Measurements from ENCODE around the gene CHRND. TPM values are rescaled to one million over a fixed set of nuclear protein-coding genes. Genes with fewer than 3 reads are reported as not detected.

CHRND gene
- polyA plus RNA-seq, 3 donors, result not detected

DNA sequence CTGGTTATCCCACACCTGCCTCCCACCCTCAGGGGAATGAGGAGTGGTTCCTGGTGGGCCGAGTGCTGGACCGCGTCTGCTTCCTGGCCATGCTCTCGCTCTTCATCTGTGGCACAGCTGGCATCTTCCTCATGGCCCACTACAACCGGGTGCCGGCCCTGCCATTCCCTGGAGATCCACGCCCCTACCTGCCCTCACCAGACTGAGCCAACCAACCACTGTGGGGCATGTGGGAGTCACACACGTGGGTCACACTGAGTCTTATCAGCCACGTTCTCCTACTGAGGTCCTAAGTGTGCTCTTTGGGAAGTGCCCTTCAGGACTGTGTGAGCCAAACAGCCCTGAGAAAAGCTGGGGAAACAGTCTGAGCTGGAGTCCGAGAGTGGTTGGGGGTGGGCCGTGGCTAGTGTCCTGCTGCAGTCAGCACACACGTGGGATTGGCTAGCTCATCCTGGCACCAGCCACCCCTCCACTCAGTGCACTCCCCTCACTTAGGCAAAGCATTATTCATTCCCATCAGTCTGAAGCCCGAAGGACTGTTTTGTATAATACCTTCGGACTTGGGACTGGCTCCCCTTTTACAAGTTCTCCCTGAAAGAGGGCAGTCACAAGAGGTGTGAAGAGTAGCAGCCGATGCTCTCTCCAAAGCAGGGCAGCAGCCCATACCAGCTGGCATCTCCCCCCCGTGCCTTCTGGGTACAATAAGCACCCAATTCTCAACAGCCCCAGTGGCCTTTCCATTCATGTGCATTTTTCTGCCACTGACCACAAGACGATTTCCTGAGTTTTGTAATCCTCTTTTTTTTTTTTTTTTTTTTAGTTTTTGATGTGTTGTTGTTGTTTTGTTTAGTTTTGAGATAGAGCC lies 19.8 kb downstream of the CHRND start:
- H4K20me1 ChIP-seq (ENCODE audit: insufficient read depth, low read length), result peaks cover 27% of the 10 kb centered on the region
- no peak overlapping the region for H3K27ac ChIP-seq (ENCODE audit: low read depth in 1 of 2, low read length in 2 of 2)
- Mint-ChIP-seq H3K27me3 (ENCODE audit: low read depth in 3 of 3) (peaks cover 0 to 5% (median 5%) of the 10 kb centered on the region in 3 donors), H3K9me3 (no peaks in the 10 kb centered on the region), H3K4me1 (peaks cover 47% of the 10 kb centered on the region), H3K27ac (no peak overlapping the region), H3K36me3 (peaks cover 11 to 35% of the 10 kb centered on the region in 2 donors), H3K4me3 (peak overlapping the region in 1 of 2 donors; percentile 39)
- H2AFZ ChIP-seq (ENCODE audit: insufficient read depth, low read depth, low read length, poor library complexity, severe bottlenecking), result no peak overlapping the region
- peak overlapping the region in 1 of 3 experiments; percentile 25 for H3K4me3 ChIP-seq (replicated peaks in 1 of 3; ENCODE audit: low read depth in 2 of 3, low read length in 3 of 3)
- peaks cover 42% of the 10 kb centered on the region for H3K79me2 ChIP-seq (ENCODE audit: insufficient read depth, low read length)
- H3K4me1 ChIP-seq (ENCODE audit: control insufficient read depth in 1 of 2, insufficient read depth in 2 of 2, low read length in 2 of 2), result peaks cover 33 to 48% of the 10 kb centered on the region in 2 donors
- H3K36me3 ChIP-seq (replicated peaks in 1 of 2; ENCODE audit: control insufficient read depth in 1 of 2, insufficient read depth in 2 of 2, low read length in 2 of 2), result peaks cover 0 to 12% of the 10 kb centered on the region in 2 donors
- DNase-seq, result no peak
- TF ChIP-seq, protein P1, sequence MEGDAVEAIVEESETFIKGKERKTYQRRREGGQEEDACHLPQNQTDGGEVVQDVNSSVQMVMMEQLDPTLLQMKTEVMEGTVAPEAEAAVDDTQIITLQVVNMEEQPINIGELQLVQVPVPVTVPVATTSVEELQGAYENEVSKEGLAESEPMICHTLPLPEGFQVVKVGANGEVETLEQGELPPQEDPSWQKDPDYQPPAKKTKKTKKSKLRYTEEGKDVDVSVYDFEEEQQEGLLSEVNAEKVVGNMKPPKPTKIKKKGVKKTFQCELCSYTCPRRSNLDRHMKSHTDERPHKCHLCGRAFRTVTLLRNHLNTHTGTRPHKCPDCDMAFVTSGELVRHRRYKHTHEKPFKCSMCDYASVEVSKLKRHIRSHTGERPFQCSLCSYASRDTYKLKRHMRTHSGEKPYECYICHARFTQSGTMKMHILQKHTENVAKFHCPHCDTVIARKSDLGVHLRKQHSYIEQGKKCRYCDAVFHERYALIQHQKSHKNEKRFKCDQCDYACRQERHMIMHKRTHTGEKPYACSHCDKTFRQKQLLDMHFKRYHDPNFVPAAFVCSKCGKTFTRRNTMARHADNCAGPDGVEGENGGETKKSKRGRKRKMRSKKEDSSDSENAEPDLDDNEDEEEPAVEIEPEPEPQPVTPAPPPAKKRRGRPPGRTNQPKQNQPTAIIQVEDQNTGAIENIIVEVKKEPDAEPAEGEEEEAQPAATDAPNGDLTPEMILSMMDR (IDR thresholded peaks at IDR 0.05), result no peak
- WGBS (ENCODE audit: insufficient coverage), result 93% methylated on average over 11 of the region's 17 CpGs
- peak overlapping the region; percentile 15 for H3K4me2 ChIP-seq (replicated peaks; ENCODE audit: extremely low read depth, low read length, poor library complexity, severe bottlenecking)
- no peaks in the 10 kb centered on the region for H3K27me3 ChIP-seq (ENCODE audit: control insufficient read depth in 2 of 2, insufficient read depth in 2 of 2, low read length in 2 of 2)
- intact Hi-C loops (cut with micrococcal nuclease), result no loop called here
- H3K9ac ChIP-seq (ENCODE audit: insufficient read depth, low read length, poor library complexity, severe bottlenecking), result peak overlapping the region; percentile 36
- no peaks in the 10 kb centered on the region for H3K9me3 ChIP-seq (replicated peaks in 1 of 2; ENCODE audit: control insufficient read depth in 1 of 2, insufficient read depth in 1 of 2, low read length in 2 of 2)

DNA sequence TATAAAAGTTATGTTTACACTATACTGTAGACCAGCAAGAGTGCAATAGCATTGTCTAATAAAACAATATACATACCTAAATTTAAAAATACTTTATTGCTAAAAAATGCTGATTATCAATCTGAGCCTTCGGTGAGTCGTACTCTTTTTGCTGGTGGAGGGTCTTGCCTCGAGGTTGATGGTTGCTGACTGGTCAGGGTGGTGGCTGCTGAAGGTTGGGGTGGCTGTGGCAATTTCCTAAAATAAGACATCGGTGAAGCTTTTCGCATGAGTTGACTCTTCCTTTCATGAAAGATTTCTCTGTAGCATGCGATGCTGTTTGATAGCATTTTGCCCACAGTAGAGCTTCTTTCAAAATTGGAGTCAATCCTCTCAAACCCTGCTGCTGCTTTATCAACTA lies 22.0 kb downstream of the CHRND start:
- Histone ChIP-seq H2AFZ (ENCODE audit: insufficient read depth, low read depth, low read length, poor library complexity, severe bottlenecking) (no peak overlapping the region), H3K36me3 (replicated peaks in 1 of 2; ENCODE audit: control insufficient read depth in 1 of 2, insufficient read depth in 2 of 2, low read length in 2 of 2) (peaks cover 0 to 19% of the 10 kb centered on the region in 2 donors), H4K20me1 (ENCODE audit: insufficient read depth, low read length) (peaks cover 47% of the 10 kb centered on the region), H3K9me3 (replicated peaks in 1 of 2; ENCODE audit: control insufficient read depth in 1 of 2, insufficient read depth in 1 of 2, low read length in 2 of 2) (no peaks in the 10 kb centered on the region), H3K4me3 (replicated peaks in 1 of 3; ENCODE audit: low read depth in 2 of 3, low read length in 3 of 3) (no peak overlapping the region), H3K4me1 (ENCODE audit: control insufficient read depth in 1 of 2, insufficient read depth in 2 of 2, low read length in 2 of 2) (peaks cover 32 to 50% of the 10 kb centered on the region in 2 donors), H3K9ac (ENCODE audit: insufficient read depth, low read length, poor library complexity, severe bottlenecking) (no peak overlapping the region), H3K4me2 (replicated peaks; ENCODE audit: extremely low read depth, low read length, poor library complexity, severe bottlenecking) (no peak overlapping the region), H3K27me3 (ENCODE audit: control insufficient read depth in 2 of 2, insufficient read depth in 2 of 2, low read length in 2 of 2) (no peaks in the 10 kb centered on the region), H3K79me2 (ENCODE audit: insufficient read depth, low read length) (peaks cover 63% of the 10 kb centered on the region), H3K27ac (ENCODE audit: low read depth in 1 of 2, low read length in 2 of 2) (no peak overlapping the region)
- TF ChIP-seq, protein P1 (IDR thresholded peaks at IDR 0.05), result no peak
- WGBS (ENCODE audit: insufficient coverage), result 100% methylated on average over 2 of the region's 6 CpGs
- DNase-seq, result no peak
- intact Hi-C loops (cut with micrococcal nuclease), result no loop called here
- Mint-ChIP-seq H3K27ac (no peak overlapping the region), H3K4me3 (no peak overlapping the region), H3K9me3 (no peaks in the 10 kb centered on the region), H3K36me3 (peaks cover 18 to 44% of the 10 kb centered on the region in 2 donors), H3K4me1 (peaks cover 53% of the 10 kb centered on the region), H3K27me3 (ENCODE audit: low read depth in 3 of 3) (peaks cover 0 to 3% (median 0%) of the 10 kb centered on the region in 3 donors)
